K562 (cell line): ENCODE data around the gene SNX9. TPM values are rescaled to one million over a fixed set of nuclear protein-coding genes. Genes with fewer than 3 reads are reported as not detected.
A peak's percentile ranks its signal among the peaks of the same experiment; 100 is the strongest.

Experiments
- ATAC-seq: fragments of 200-7000 bp; cut with Tn5 transposase; 3 replicates; pipeline ENCODE4 v1.9.1; 2020; ENCODE audit warnings: moderate library complexity
- BruUV-seq: library from RNA; stranded (reverse); fragments of 400-500 nt; replicated peaks from 2 replicates; lab custom pipeline; 2021; lab: Mats Ljungman, UMichigan
- CTCF ChIA-PET: fragments of 300-600 bp; formaldehyde crosslinking; extraction: SDS; loops from one replicate; lab custom pipeline; 2021; ENCODE audit warnings: low intra/inter-chr PET ratio; lab: Yijun Ruan, JAX
- POLR2A ChIA-PET: fragments of 300-600, 350-650 bp; sonication (Branson Sonifier 250); formaldehyde crosslinking; extraction: SDS; loops from one replicate; lab custom pipeline; 2021; ENCODE audit warnings: antibody characterized with exemption, inconsistent platforms; lab: Yijun Ruan, JAX
- DNase-seq, 4 experiments: peaks; one replicate each; pipeline versions ENCODE4 v3.0.0 to v3.0.0-alpha.2; 2011 to 2018; ENCODE audit warnings: low spot score in 3 of 4, mixed read lengths in 3 of 4; ENCODE audit errors: extremely low read depth in 1 of 4
- FAIRE-seq: peaks from 2 replicates; lab custom pipeline; 2011; peaks lifted over from hg19 to GRCh38; lab: Jason Lieb, UNC
- H2AFZ ChIP-seq: 2 replicates; pipeline ENCODE4 v1.6.0; 2011; ENCODE audit warnings: low read depth, low read length, control low read depth, inconsistent platforms
- H3K27ac ChIP-seq: fragments of 200-600 bp; 3 replicates; pipeline ENCODE4 v1.8.0; 2011; ENCODE audit warnings: low read depth, mild to moderate bottlenecking, control low read depth, inconsistent platforms, low read length, moderate library complexity, mixed read lengths; ENCODE audit errors: extremely low read depth
- H3K27me3 ChIP-seq, 2 experiments: fragments of 300-600 bp in 1 of 2; 2 replicates in 1 of 2; 3 replicates in 1 of 2; pipeline versions ENCODE4 v1.6.0 to v1.8.0; 2011; ENCODE audit warnings: inconsistent platforms in 2 of 2, low read length in 2 of 2, mild to moderate bottlenecking in 1 of 2, mixed read lengths in 1 of 2, moderate library complexity in 1 of 2; ENCODE audit not compliant: control insufficient read depth in 2 of 2, insufficient read depth in 2 of 2
- H3K36me3 ChIP-seq: fragments of 300-600 bp; 3 replicates; pipeline ENCODE4 v1.8.0; 2011; ENCODE audit warnings: mild to moderate bottlenecking, low read length, inconsistent platforms; ENCODE audit not compliant: control insufficient read depth, insufficient read depth
- H3K4me1 ChIP-seq, 2 experiments: fragments of 200-600 bp in 1 of 2; replicated peaks in 1 of 2; 2 replicates in 1 of 2; 3 replicates in 1 of 2; pipeline versions ENCODE4 v1.5.1 to v1.8.0; 2011; ENCODE audit warnings: inconsistent platforms in 2 of 2, low read length in 2 of 2, mild to moderate bottlenecking in 1 of 2, mixed read lengths in 1 of 2, moderate library complexity in 1 of 2; ENCODE audit not compliant: control insufficient read depth in 2 of 2, insufficient read depth in 2 of 2
- H3K4me2 ChIP-seq: 2 replicates; pipeline ENCODE4 v1.6.1; 2011; ENCODE audit warnings: low read length, control low read depth, inconsistent platforms, mixed read lengths; ENCODE audit not compliant: insufficient read depth
- H3K4me3 ChIP-seq: fragments of 200-600 bp; sonication (generic), shearing (Covaris generic); 2 replicates; pipeline ENCODE4 v1.5.1; 2016; ENCODE audit warnings: control low read depth, inconsistent platforms
- H3K79me2 ChIP-seq: fragments of 200-600 bp; 3 replicates; pipeline ENCODE4 v1.8.0; 2011; ENCODE audit warnings: low read length, inconsistent platforms; ENCODE audit not compliant: control insufficient read depth, insufficient read depth
- H3K9ac ChIP-seq, 2 experiments: 2 replicates each; pipeline versions ENCODE4 v1.6.0 to v1.6.1; 2011; ENCODE audit warnings: low read depth in 2 of 2, low read length in 2 of 2, control low read depth in 1 of 2, inconsistent platforms in 1 of 2, mild to moderate bottlenecking in 1 of 2, mixed read lengths in 1 of 2; ENCODE audit not compliant: insufficient read depth in 1 of 2
- H3K9me1 ChIP-seq: one replicate; pipeline ENCODE4 v1.6.0; 2011; ENCODE audit warnings: inconsistent platforms, mild to moderate bottlenecking, low read length, moderate library complexity; ENCODE audit not compliant: control insufficient read depth, insufficient read depth
- H3K9me3 ChIP-seq: replicated peaks from 2 replicates; pipeline ENCODE4 v1.5.1; 2011; ENCODE audit warnings: low read depth, low read length, inconsistent platforms; ENCODE audit not compliant: control insufficient read depth, insufficient read depth
- H4K20me1 ChIP-seq: replicated peaks from 2 replicates; pipeline ENCODE4 v1.6.1; 2011; ENCODE audit warnings: low read length, inconsistent platforms, mixed read lengths; ENCODE audit not compliant: control insufficient read depth, insufficient read depth
- CBX3 ChIP-seq, 2 experiments: IDR thresholded peaks; 1 replicate in 1 of 2; 2 replicates in 1 of 2; pipeline ENCODE4 v1.6.1; 2012; ENCODE audit warnings: inconsistent platforms in 2 of 2, low read length in 2 of 2, borderline replicate concordance in 1 of 2, control low read depth in 1 of 2
- CTCFL ChIP-seq: IDR thresholded peaks from 2 replicates; pipeline ENCODE4 v1.6.1; 2011; ENCODE audit warnings: borderline replicate concordance, low read depth, mild to moderate bottlenecking, moderate library complexity, low read length; ENCODE audit not compliant: insufficient read depth, poor library complexity, severe bottlenecking
- E2F8 ChIP-seq: fragments of 450-650 bp; IDR thresholded peaks from 2 replicates; pipeline ENCODE4 v1.7.1; 2018; ENCODE audit warnings: mild to moderate bottlenecking, low read depth; ENCODE audit not compliant: partially characterized antibody
- HIVEP1 ChIP-seq: fragments of 250-450 bp; sonication (Bioruptor Pico); IDR thresholded peaks from 2 replicates; pipeline ENCODE4 v1.4.0; 2020; ENCODE audit warnings: mild to moderate bottlenecking
- IRF1 ChIP-seq: sonication (generic); formaldehyde crosslinking; IDR thresholded peaks from 2 replicates; pipeline ENCODE4 v1.8.0; 2022; ENCODE audit warnings: missing genetic modification reagents, mild to moderate bottlenecking, borderline replicate concordance
- RAD21 ChIP-seq, 2 experiments: fragments of 250-450 bp in 1 of 2; fragments of 450-650 bp in 1 of 2; sonication (Bioruptor Pico) in 1 of 2; formaldehyde crosslinking in 1 of 2; IDR thresholded peaks in 1 of 2; conservative IDR thresholded peaks in 1 of 2; 2 replicates each; pipeline versions ENCODE4 v1.4.0 to v1.8.0; 2020 to 2022; ENCODE audit warnings: mild to moderate bottlenecking in 2 of 2, moderate library complexity in 1 of 2
- RBM34 ChIP-seq: fragments of 200-400 bp; formaldehyde crosslinking; IDR thresholded peaks from 2 replicates; pipeline ENCODE4 v1.6.1; 2018; ENCODE audit warnings: low read length, borderline replicate concordance; ENCODE audit not compliant: insufficient read depth
- SIN3A ChIP-seq, 2 experiments: fragments of 150-350 bp in 1 of 2; IDR thresholded peaks; 2 replicates each; pipeline ENCODE4 v1.6.1; 2011 to 2016; ENCODE audit warnings: borderline replicate concordance in 2 of 2, low read depth in 2 of 2, low read length in 2 of 2, mild to moderate bottlenecking in 2 of 2, moderate library complexity in 2 of 2; ENCODE audit not compliant: control insufficient read depth in 1 of 2
- THAP7 ChIP-seq: fragments of 250-450 bp; sonication (Bioruptor Pico); IDR thresholded peaks from 2 replicates; pipeline ENCODE4 v1.5.0; 2021
- XRCC5 ChIP-seq: fragments of 200-400 bp; formaldehyde crosslinking; IDR thresholded peaks from 2 replicates; pipeline ENCODE4 v1.6.1; 2017; ENCODE audit warnings: low read depth, mild to moderate bottlenecking, low read length
- WGBS: fragments of 100-300 bp; shearing (Covaris generic); methylation state at CpG from one replicate; pipeline ENCODE4 v1.1.6; 2016; ENCODE audit warnings: low coverage, mixed read lengths; ENCODE audit not compliant: insufficient coverage; ENCODE audit errors: missing lambda C conversion rate; 5-methylcytosine and 5-hydroxymethylcytosine counted together
- in situ Hi-C: fragments of 300-500 bp; cut with MboI; formaldehyde crosslinking; loops from 4 replicates; pipeline ENCODE4 v1.15.0; 2018; ENCODE audit warnings: inconsistent platforms, mixed read lengths
- intact Hi-C: fragments of 100-400 bp; cut with micrococcal nuclease; formaldehyde crosslinking; loops from 2 replicates; pipeline ENCODE4 v1.14.2; 2022
- polyA plus RNA-seq, 8 experiments: library from polyadenylated mRNA; depleted of rRNA in 4 of 8; stranded (reverse) in 5 of 8; unstranded in 3 of 8; fragments of >200 nt; fragmentation: Nextera tagmentation in 2 of 8; fragmentation: Illumina TruSeq in 1 of 8; extraction: Ambion mirVana in 2 of 8; extraction: Trizol in 1 of 8; gene quantifications; 2 replicates each; pipeline versions ENCODE4 v1.2.1 to v1.2.3, GENCODE V29; 2011 to 2014; ENCODE audit warnings: inconsistent platforms in 1 of 8, missing spikeins in 1 of 8
- total RNA-seq, 7 experiments: library from RNA; depleted of rRNA in 6 of 7; stranded (reverse); fragments of >200 nt in 6 of 7; fragmentation: Illumina TruSeq in 2 of 7; extraction: Trizol in 2 of 7; gene quantifications; 2 replicates each; pipeline versions ENCODE4 v1.2.1 to v1.2.3, GENCODE V29; 2011 to 2021; ENCODE audit warnings: low replicate concordance in 1 of 7

SNX9 gene
- total and polyA plus RNA-seq, 9 of the 15 experiments (the other 6 are each of a cell fraction or from before 2014, with no cell fraction given): 6.0 to 81.7 (median 57.1) TPM

- TF ChIP-seq IRF1 (CRISPR knock-in tag) (no peak), RAD21 (CRISPR knock-in tag; conservative IDR thresholded peaks at IDR 0.05 in 1 of 2, IDR thresholded peaks at IDR 0.05 in 1 of 2) (peak; percentile 95 to 97), XRCC5 (no peak), CTCFL (peak; percentile 95), HIVEP1 (CRISPR knock-in tag) (no peak)
Measured at GRCh38 chr6:157873735-157874344, 50.8 kb downstream of the SNX9 start (continued).

GRCh38 chr6:157877149-157877548 is 54.1 kb downstream of the SNX9 start:
- no peak overlapping the region for H3K4me2 ChIP-seq
- in situ Hi-C loops: no loop called here
- TF ChIP-seq CBX3 (IDR thresholded peaks at IDR 0.05; ENCODE audit: borderline replicate concordance in 1 of 2, low read length in 2 of 2): no peak
- TF ChIP-seq SIN3A (IDR thresholded peaks at IDR 0.05; ENCODE audit: borderline replicate concordance in 2 of 2, control insufficient read depth in 1 of 2, low read depth in 2 of 2, low read length in 2 of 2): no peak
- TF ChIP-seq E2F8: no peak
- no peak for TF ChIP-seq RBM34
- no peak for TF ChIP-seq THAP7 (CRISPR knock-in tag)

More at GRCh38 chr6:157877149-157877548, 54.1 kb downstream of the SNX9 start:
- peaks cover 93% of the 10 kb centered on the region for H3K36me3 ChIP-seq
- H3K9ac ChIP-seq: no peak overlapping the region
- peaks cover 22% of the 10 kb centered on the region; the same call in 2 of the 3 replicates for H3K79me2 ChIP-seq
- WGBS: 77% methylated on average over 4 of the region's 4 CpGs
- no peak overlapping the region for H3K4me3 ChIP-seq
- DNase-seq: no peak
- ATAC-seq: no peak
- H3K9me3 ChIP-seq: no peaks in the 10 kb centered on the region
- H2AFZ ChIP-seq: no peak overlapping the region
- H3K4me1 ChIP-seq: no peaks in the 10 kb centered on the region
- FAIRE-seq: no peak
- ChIA-PET CTCF (no interaction called here), POLR2A (interaction anchor here (1.0 to 1.7 kb wide), 2 partner anchors 9 to 104 kb away, joined by 3 to 4 read pairs; no protein-coding TSS in a partner anchor)
- H3K27me3 ChIP-seq: no peaks in the 10 kb centered on the region
- no TSS peak for BruUV-seq
- no peaks in the 10 kb centered on the region for H3K9me1 ChIP-seq
- H4K20me1 ChIP-seq: no peaks in the 10 kb centered on the region
- no peak overlapping the region for H3K27ac ChIP-seq
- intact Hi-C loops: no loop called here
